NCI-H2107 treated with DMSO at 0.1 percent for 48 hours (cell line): ENCODE results near the gene BIN1.

Experiments used
- DNase-seq: peaks from one replicate; lab custom pipeline; 2025; ENCODE audit not compliant: unreplicated experiment; lab: John Stamatoyannopoulos, UW

BIN1 gene

GRCh38 chr2:127003070-127003800, 103.7 kb downstream of the BIN1 start:
- no peak for DNase-seq

DNA sequence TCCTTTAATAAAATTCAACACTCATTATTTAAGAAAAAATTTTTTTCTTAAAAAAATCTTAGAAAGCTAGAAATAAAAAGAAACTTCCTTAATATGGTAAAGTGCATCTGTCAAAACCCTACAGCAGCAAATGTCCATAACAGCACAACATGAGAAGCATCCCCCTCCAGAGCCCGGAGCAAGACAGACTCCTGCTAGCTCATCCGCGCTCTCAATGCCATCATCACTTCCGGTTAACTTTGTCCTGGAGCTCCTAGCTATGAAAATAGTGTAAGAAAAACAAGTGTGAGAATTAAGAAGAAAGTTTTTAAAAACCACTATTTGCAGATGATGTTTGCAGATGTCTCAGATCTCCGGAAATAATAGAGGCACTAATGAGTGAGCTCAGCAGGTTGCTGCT, 105.2 kb downstream of the BIN1 start:
- no peak for DNase-seq

DNA sequence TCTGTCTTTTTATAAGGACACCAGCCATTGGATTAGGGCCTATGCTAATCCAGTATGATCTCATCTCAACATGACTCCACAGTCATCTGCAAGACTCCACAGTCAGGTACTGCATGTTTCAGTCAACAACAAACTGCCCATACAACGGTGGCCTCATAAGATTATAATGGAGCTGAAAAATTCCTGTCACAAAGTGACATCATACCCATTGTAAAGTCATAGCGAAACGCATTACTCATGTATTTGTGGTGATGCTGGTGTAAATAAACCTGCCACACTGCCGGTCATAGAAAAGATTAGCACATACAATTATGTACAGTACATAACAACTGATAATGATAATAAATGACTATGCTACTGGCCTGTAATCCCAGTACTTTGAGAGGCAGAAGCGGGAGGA, 106.0 kb downstream of the BIN1 start:
- no peak for DNase-seq

DNA sequence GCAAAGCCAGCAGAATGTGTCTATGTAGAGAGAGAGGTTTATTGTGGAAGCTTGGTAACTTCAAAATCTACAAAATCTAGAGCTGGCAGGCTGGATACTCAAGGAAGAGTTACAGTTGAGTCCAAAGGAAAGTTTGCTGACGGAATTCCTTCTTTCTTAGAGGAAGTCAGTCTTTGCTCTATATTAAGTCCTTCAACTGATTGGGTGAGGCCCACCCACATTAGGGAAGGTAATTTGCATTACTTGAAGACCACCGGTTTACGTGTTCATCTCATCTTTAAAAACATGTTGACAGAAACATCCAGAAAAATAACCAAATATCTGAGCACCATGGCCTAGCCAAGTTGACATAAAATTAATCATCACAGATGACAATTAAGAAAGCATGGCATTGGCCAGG, 106.8 kb downstream of the BIN1 start:
- DNase-seq: no peak

DNA sequence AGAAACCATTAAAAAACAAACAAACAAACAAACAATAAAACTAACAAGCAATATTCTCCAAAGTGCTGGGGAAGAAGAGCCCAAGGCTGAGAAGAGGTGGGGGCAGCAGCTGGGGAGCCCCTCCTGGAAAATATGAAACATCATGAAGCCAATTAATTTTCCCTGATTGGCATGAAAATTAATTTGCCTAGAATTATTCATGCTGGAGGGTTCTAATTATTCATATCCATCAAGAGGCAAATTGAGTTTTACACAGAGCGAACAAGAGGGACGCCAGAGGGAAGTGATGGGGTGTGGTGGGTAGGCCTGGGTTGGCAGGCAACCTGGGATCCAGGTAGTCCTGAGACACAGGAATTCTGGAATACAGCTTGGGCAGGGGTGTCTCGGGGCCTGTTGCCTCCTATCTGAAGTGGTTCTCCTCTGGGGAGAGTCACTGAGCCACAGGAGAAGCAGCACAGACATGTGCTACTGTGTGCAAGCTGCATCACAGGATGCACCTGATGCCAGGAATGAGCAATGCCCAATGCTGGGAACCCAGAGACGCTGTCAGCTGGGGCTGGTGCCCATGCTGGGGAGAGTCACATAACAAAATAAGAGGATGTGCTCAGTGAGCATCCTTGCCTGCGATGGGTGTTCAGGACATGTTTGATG, 107.7 kb downstream of the BIN1 start:
- no peak for DNase-seq

DNA sequence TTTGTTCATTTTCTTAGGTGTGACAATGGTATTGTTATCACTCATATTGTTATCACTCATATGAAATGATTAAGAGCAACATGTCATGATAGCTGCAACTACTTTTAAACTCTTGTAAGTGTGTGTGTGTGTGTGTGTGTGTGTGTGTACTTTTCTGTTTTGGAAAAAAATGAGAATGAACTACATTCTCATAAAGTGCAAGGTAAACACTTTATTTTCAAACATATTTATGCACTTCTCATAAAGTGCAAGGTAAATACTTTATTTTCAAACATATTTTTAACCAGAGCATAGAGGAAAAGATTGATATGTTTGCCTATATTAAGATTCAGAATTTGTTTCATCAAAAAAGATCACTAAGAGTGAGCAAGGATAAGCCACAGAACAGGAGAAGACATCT, 108.5 kb downstream of the BIN1 start:
- DNase-seq: no peak
